Sigmoid colon (tissue), 7 donors: ENCODE measurements around the gene STAG1. TPM values are rescaled to one million over a fixed set of nuclear protein-coding genes. Genes with fewer than 3 reads are reported as not detected.

Experiments used
- DNase-seq: peaks from one replicate; pipeline ENCODE4 v3.0.0-alpha.2; 2019
- H3K27ac ChIP-seq, 4 donors: fragments of 200-600 bp; sonication (generic); one replicate each; pipeline ENCODE4 v1.5.1; 2016 to 2019; ENCODE audit warnings: mild to moderate bottlenecking in 1 of 4
- H3K27me3 ChIP-seq, 3 donors: fragments of 200-600 bp; sonication (generic); one replicate each; pipeline ENCODE4 v1.5.1; 2019; ENCODE audit warnings: mild to moderate bottlenecking in 1 of 3
- H3K36me3 ChIP-seq, 4 donors: fragments of 200-600 bp; sonication (generic); one replicate each; pipeline ENCODE4 v1.5.1; 2016 to 2019
- H3K4me1 ChIP-seq, 4 donors: fragments of 200-600 bp; sonication (generic); one replicate each; pipeline ENCODE4 v1.5.1; 2017 to 2019
- H3K4me3 ChIP-seq, 4 donors: fragments of 200-600 bp; sonication (generic); one replicate each; pipeline ENCODE4 v1.5.1; 2017 to 2019; ENCODE audit warnings: mild to moderate bottlenecking in 2 of 4, moderate library complexity in 1 of 4
- H3K9me3 ChIP-seq, 4 donors: fragments of 200-600 bp in 3 of 4; sonication (generic) in 3 of 4; one replicate each; pipeline versions ENCODE4 v1.5.1 to v1.6.1; 2013 to 2019
- EP300 ChIP-seq, 4 donors: sonication (generic); formaldehyde crosslinking; IDR thresholded peaks; one replicate each; pipeline ENCODE4 v1.6.1; 2017; ENCODE audit warnings: antibody characterized with exemption in 4 of 4
- POLR2A ChIP-seq, 2 donors: fragments of 450-650 bp; IDR thresholded peaks; one replicate each; pipeline ENCODE4 v1.6.1; 2016; ENCODE audit warnings: antibody characterized with exemption in 2 of 2, mild to moderate bottlenecking in 2 of 2, moderate library complexity in 2 of 2
- POLR2AphosphoS5 ChIP-seq, 4 donors: sonication (generic); formaldehyde crosslinking; IDR thresholded peaks; one replicate each; pipeline ENCODE4 v1.6.1; 2017; ENCODE audit warnings: antibody characterized with exemption in 4 of 4
- WGBS, 2 donors: extraction: QIAGEN DNeasy Blood & Tissue Kit; methylation state at CpG; one replicate each; pipeline ENCODE4 v1.1.7; 2013; 5-methylcytosine and 5-hydroxymethylcytosine counted together
- intact Hi-C: fragments of 100-400 bp; cut with DNase I; formaldehyde crosslinking; loops from one replicate; pipeline ENCODE4 v1.15.1; 2023
- polyA plus RNA-seq, 3 donors: library from polyadenylated mRNA; stranded (reverse); fragments of 200-250 nt; gene quantifications; one replicate each; pipeline ENCODE4 v1.2.3, GENCODE V29; 2013
- total RNA-seq, 4 donors: library from RNA; depleted of rRNA; stranded (reverse); fragments of >200 nt; gene quantifications; one replicate each; pipeline ENCODE4 v1.1.0, GENCODE V29; 2016
- TF ChIP-seq, protein P1 (sequence below), 4 experiments: fragments of 450-650 bp in 3 of 4; fragments of 200-600 bp in 1 of 4; IDR thresholded peaks; one replicate each; pipeline ENCODE4 v1.5.1; 2016 to 2019; ENCODE audit warnings: antibody characterized with exemption in 4 of 4, mild to moderate bottlenecking in 3 of 4, moderate library complexity in 2 of 4
- donor health status: healthy with polysubstance abuse.
- donor health status: Bipolar disorder and iron deficiency.
- donor health status: healthy.

STAG1 gene
- total and polyA plus RNA-seq, 7 donors: 12.0 to 52.8 (median 37.3) TPM

DNA sequence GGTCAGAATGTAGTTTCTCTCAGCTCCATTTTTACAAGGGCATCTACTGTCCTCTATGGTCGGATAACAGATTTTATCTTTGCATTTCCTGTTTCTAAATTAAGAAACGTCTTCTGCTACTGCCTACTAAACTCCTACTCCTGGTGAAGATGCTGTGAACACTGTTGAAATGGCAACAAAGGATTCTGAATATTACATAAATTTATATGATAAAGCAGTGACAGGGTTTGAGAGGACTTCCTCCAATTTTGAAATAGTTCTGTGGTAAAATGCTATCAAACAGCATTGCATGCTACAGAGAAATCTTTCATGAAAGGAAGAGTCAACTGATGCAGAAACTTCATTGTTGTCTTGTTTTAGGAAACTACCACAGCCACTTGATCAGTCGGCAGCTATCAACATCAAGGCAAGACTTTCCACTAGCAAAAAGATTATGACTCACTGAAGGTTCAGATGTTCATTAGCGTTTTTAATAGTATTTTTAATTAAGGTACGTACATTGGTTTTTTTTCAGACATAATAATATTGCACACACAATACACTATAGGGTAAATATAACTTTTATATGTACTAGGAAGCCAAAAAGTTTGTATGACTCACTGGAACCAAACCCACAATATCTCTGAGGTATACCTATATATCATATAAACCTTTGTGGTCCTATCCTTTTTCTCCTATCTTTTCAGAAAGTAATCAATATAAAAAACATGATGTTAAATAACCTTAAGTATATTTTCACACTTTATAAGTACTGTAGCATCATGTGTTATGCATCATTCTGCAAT lies 156.1 kb downstream of the STAG1 start:
- Histone ChIP-seq H3K36me3 (no peaks in the 10 kb centered on the region), H3K9me3 (no peaks in the 10 kb centered on the region), H3K27me3 (no peaks in the 10 kb centered on the region), H3K4me3 (no peak overlapping the region), H3K4me1 (peaks cover 0 to 4% (median 0%) of the 10 kb centered on the region in 4 donors), H3K27ac (no peak overlapping the region)
- 46 to 66% methylated on average over 5 of the region's 5 CpGs for WGBS, 2 donors
- no peak for DNase-seq
- intact Hi-C loops: no loop called here
- no peak for TF ChIP-seq EP300 (IDR thresholded peaks at IDR 0.05)
- TF ChIP-seq, protein P1, sequence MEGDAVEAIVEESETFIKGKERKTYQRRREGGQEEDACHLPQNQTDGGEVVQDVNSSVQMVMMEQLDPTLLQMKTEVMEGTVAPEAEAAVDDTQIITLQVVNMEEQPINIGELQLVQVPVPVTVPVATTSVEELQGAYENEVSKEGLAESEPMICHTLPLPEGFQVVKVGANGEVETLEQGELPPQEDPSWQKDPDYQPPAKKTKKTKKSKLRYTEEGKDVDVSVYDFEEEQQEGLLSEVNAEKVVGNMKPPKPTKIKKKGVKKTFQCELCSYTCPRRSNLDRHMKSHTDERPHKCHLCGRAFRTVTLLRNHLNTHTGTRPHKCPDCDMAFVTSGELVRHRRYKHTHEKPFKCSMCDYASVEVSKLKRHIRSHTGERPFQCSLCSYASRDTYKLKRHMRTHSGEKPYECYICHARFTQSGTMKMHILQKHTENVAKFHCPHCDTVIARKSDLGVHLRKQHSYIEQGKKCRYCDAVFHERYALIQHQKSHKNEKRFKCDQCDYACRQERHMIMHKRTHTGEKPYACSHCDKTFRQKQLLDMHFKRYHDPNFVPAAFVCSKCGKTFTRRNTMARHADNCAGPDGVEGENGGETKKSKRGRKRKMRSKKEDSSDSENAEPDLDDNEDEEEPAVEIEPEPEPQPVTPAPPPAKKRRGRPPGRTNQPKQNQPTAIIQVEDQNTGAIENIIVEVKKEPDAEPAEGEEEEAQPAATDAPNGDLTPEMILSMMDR (IDR thresholded peaks at IDR 0.05): no peak
- TF ChIP-seq POLR2A (IDR thresholded peaks at IDR 0.05): no peak
- no peak for TF ChIP-seq POLR2AphosphoS5 (IDR thresholded peaks at IDR 0.05)

DNA sequence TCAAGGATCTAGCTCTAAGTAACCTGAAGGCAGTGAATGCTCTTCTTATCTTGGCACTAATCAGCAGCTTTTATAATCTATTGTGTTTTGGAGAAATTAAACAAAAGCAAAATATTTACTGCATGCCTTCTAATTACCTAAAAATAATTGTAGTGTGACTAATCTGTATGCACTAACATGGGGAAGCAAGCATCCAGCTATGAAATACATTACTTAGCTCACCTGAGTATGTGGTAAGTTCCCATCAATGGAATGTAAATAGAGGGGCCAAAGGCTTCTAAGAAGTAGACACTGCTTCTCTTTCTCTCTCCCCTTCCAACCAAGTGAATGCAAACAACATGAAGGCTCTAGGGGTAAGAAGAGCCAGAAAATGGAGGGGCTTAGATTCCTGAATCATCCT lies 165.6 kb downstream of the STAG1 start:
- no peak for DNase-seq
- intact Hi-C loops: no loop called here
- Histone ChIP-seq H3K36me3 (peaks cover 0 to 8% (median 0%) of the 10 kb centered on the region in 4 donors), H3K4me1 (no peaks in the 10 kb centered on the region), H3K27me3 (no peaks in the 10 kb centered on the region), H3K4me3 (no peak overlapping the region), H3K9me3 (no peaks in the 10 kb centered on the region), H3K27ac (no peak overlapping the region)
- TF ChIP-seq, protein P1 (IDR thresholded peaks at IDR 0.05): no peak
- no peak for TF ChIP-seq EP300 (IDR thresholded peaks at IDR 0.05)
- TF ChIP-seq POLR2A (IDR thresholded peaks at IDR 0.05): no peak
- no peak for TF ChIP-seq POLR2AphosphoS5 (IDR thresholded peaks at IDR 0.05)

DNA sequence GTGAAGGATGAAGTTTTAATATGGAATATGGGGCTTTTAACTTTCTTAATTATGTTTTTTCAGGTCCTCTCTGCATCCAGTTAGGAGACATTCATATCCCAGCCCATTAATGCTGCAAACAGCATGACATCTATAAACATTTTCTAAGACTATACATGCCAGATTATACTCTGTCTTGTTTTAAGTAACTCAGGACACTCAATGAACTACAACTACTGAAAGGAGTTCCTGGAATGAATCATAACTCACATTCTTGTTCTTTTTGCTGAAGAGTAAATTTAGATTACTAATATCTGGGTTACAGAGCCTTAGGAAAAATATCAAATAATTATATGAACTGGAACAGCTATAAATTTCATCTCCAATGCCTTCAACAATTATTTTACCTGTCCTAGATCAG lies 167.4 kb downstream of the STAG1 start:
- intact Hi-C loops: no loop called here
- TF ChIP-seq, protein P1 (IDR thresholded peaks at IDR 0.05): no peak
- TF ChIP-seq POLR2A (IDR thresholded peaks at IDR 0.05): no peak
- no peak for TF ChIP-seq POLR2AphosphoS5 (IDR thresholded peaks at IDR 0.05)
- no peak for TF ChIP-seq EP300 (IDR thresholded peaks at IDR 0.05)
- no peaks in the 10 kb centered on the region for H3K9me3 ChIP-seq
- no peak for DNase-seq
- H3K4me1 ChIP-seq: no peaks in the 10 kb centered on the region
- no peaks in the 10 kb centered on the region for H3K27me3 ChIP-seq
- H3K36me3 ChIP-seq: peaks cover 0 to 8% (median 0%) of the 10 kb centered on the region in 4 donors
- H3K4me3 ChIP-seq: no peak overlapping the region
- no peak overlapping the region for H3K27ac ChIP-seq

DNA sequence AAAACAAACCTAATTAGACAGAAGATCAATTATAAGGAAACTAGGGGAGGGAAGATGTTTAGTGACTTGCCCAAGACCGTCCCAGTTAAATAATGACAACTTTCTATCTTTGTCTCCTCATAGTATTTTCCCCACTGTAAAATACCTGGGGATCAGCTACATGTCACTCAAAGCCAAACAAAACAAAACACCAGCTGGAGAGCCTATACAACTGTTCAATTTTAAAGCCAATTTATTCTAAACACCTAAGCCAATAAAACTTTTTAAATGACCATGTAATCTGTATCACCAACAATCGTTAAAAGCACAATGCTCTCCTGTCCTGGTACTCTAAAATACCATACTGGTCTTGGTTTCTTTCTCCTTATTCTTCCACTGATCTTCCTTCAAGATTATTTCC lies 168.4 kb downstream of the STAG1 start:
- Histone ChIP-seq H3K9me3 (no peaks in the 10 kb centered on the region), H3K27me3 (no peaks in the 10 kb centered on the region), H3K4me1 (no peaks in the 10 kb centered on the region), H3K27ac (no peak overlapping the region), H3K4me3 (no peak overlapping the region), H3K36me3 (peaks cover 0 to 8% (median 0%) of the 10 kb centered on the region in 4 donors)
- no peak for TF ChIP-seq EP300 (IDR thresholded peaks at IDR 0.05)
- no peak for TF ChIP-seq POLR2AphosphoS5 (IDR thresholded peaks at IDR 0.05)
- TF ChIP-seq, protein P1 (IDR thresholded peaks at IDR 0.05): no peak
- DNase-seq: no peak
- 41 to 80% methylated on average over 2 of the region's 2 CpGs for WGBS, 2 donors
- intact Hi-C loops: no loop called here

DNA sequence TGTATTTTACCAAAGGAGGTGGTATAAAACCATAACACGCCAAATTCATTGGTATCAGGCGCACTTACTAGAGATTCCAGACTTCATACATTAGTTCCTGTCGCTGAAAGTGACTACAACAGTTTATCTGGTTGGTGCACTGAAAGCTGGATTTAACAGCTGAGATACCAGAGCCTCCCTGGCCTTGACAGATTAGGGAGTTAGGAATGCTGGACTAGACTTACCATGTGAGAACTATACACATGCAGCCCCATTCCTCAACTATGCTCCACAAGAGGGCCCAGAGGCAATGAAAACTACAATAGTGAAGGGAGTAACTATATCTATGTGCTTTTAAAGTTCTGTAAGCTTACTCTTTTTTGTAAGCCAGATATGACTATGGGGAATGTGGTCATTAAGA lies 174.4 kb downstream of the STAG1 start:
- H3K9me3 ChIP-seq: no peaks in the 10 kb centered on the region
- no peaks in the 10 kb centered on the region for H3K27me3 ChIP-seq
- intact Hi-C loops: no loop called here
- no peak for DNase-seq
- no peak overlapping the region for H3K4me3 ChIP-seq
- peaks cover 0 to 8% (median 0%) of the 10 kb centered on the region in 4 donors for H3K36me3 ChIP-seq
- no peaks in the 10 kb centered on the region for H3K4me1 ChIP-seq
- WGBS, 2 donors: 99 to 100% methylated on average over 3 of the region's 3 CpGs
- no peak for TF ChIP-seq POLR2AphosphoS5 (IDR thresholded peaks at IDR 0.05)
- TF ChIP-seq POLR2A (IDR thresholded peaks at IDR 0.05): no peak
- TF ChIP-seq, protein P1 (IDR thresholded peaks at IDR 0.05): no peak
- no peak for TF ChIP-seq EP300 (IDR thresholded peaks at IDR 0.05)
- H3K27ac ChIP-seq: no peak overlapping the region
